Stimulated activated CD4-positive, alpha-beta T cell treated with anti-CD3 and anti-CD28 coated beads, Interleukin-4, amount 100 ng/mL, for 48 hours (primary cell): Measurements from ENCODE around the gene MS4A6A.

ENCODE experiments used
- DNase-seq, 2 donors: peaks; one replicate each; pipeline ENCODE4 v3.0.0-alpha.2; 2020; ENCODE audit warnings: low read depth in 2 of 2

The MS4A6A gene

GRCh38 chr11:60128376-60128775 lies 54.5 kb downstream of the MS4A6A start:
- no peak for DNase-seq

GRCh38 chr11:60127311-60127811 lies 55.5 kb downstream of the MS4A6A start:
- no peak for DNase-seq

GRCh38 chr11:60125956-60126585 lies 56.8 kb downstream of the MS4A6A start:
- DNase-seq: no peak

- no peak for DNase-seq
Measured at GRCh38 chr11:60124802-60125432, 58.0 kb downstream of the MS4A6A start.
